Activated T-cell treated with anti-CD3 and anti-CD28 coated beads, Interleukin-2, amount 50 U/mL, for 48 hours (primary cell): ENCODE data around the gene MICOS13.
"Not testable (repeated sequence)": the region's sequence is repeated elsewhere in the genome, so short reads cannot be mapped to it uniquely, and the experiment has no call there.

ENCODE experiments used
- DNase-seq, 2 experiments: peaks; one replicate each; pipeline ENCODE4 v3.0.0-alpha.2; 2020

Gene MICOS13, protein sequence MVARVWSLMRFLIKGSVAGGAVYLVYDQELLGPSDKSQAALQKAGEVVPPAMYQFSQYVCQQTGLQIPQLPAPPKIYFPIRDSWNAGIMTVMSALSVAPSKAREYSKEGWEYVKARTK

DNA sequence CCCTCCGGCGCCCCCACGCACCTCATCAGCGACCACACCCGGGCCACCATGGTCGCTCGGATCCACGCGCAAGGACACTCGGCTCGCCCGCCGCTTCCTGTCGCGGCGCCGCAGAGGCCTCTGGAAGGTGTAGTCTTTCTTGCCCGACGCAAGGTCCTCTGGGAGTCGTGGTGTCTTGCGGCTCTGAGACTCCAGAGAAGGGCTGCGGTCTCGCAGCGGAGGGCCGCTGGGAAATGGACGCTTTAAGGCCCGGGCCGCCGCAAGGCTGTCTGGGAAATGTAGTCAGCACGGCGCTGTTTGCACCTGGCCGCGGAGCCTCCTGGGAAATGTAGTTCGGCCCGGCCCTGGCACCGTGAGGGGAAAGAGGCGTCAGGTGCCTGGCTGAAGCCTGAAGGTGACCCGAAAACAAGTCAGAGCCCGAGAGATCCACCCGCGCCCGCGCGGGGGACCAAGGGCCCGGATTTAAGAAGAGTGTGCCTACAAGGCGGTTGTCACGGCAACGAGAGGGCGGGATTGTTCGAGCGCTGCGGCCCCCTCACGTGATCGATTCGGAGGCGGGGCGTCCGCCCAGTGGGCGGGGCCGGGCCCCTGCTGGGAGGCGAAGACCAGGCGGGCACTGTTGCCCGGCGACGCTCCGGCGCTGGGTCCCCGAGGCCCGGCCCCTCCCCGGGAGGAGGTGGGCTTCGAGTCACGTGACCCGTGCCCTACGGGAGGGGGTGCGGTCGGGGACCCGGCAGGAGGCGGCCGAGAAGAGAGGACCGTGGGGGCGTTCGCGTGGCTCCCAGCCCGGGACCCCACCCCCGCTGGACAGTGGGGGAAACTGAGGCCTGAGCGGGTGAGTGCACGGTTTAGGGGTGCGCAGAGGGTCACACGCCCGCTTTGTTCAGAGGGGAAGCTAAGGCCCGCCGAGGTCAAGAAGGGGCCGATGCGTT is at the start of gene MICOS13, which contains the start of gene HSD11B1L:
TSS of gene MICOS13 (minus strand) at position 80 of the 932 bp plus-strand sequence. CDS start at position 50, 30 bp downstream.
TSS of gene HSD11B1L (plus strand) at position 591 of the 932 bp plus-strand sequence. CDS start 3,806 bp downstream, outside the sequence.
- peak; percentile 97 to 98 for DNase-seq

- DNase-seq = no peak
Observed at GRCh38 chr19:5727453-5728050, 47.2 kb upstream of the MICOS13 start.

GRCh38 chr19:5719961-5720790 is 39.9 kb upstream of the MICOS13 start, which contains the start of the genes CATSPERD and LONP1:
TSS of gene CATSPERD (plus strand) at chr19:5720637. CDS start at chr19:5720738, 101 bp downstream.
TSS of gene LONP1 (minus strand) at chr19:5720146. CDS start at chr19:5720132, 14 bp downstream.
- peak; percentile 99 for DNase-seq

- peak; percentile 58 to 59 for DNase-seq
Observed at GRCh38 chr19:5719274-5719960, 39.1 kb upstream of the MICOS13 start.

- DNase-seq = peak; percentile 69 to 72
Observed at GRCh38 chr19:5718579-5719273, 38.4 kb upstream of the MICOS13 start.

GRCh38 chr19:5718037-5718578 is 37.8 kb upstream of the MICOS13 start:
- DNase-seq = peak; percentile 79 to 81

GRCh38 chr19:5717215-5717935 is 37.1 kb upstream of the MICOS13 start:
- no peak for DNase-seq

- DNase-seq = no peak
Observed at GRCh38 chr19:5714816-5715215, 34.5 kb upstream of the MICOS13 start.

DNA sequence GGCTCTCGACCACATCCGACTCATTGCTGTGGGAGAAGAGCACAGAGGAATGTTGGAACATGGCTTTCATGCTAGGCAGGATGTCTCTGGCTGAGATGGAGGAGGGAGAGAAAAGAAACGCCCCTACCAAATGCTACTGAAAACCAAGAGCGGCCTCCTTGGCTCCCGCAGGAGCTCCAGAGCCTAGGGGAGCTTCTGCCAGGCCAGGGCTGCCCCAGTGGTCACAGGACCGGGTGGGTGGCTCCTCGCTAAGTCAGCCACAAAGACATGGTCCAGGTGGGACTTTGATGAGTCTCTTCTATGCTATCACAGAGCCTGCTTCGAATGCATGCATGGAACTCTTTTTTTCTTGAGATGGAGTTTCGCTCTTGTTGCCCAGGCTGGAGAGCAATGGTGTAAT is 32.9 kb upstream of the MICOS13 start:
- no peak for DNase-seq

DNA sequence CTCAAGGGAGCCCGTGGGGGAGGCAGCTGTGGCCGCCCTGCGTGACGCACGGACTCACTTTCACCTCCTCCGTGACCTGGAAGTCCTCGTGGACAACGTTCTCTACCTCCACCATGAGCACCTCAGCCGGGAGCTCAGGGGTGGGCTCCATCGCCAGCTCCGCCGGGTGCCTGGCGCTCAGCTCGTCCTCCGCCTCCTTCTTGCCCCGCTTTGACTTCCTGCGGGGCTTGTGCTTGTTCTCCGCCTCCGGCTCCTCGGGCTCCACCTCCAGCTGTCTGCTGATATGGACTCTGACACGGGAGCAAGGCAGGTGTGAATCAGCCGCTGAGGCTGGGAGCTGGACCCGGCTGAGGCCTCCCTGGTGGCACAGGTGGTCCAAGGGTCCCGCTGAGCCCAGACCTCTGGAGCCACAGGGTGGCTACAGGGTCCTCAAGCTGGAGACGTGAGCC is 31.4 kb upstream of the MICOS13 start:
- DNase-seq = no peak

DNA sequence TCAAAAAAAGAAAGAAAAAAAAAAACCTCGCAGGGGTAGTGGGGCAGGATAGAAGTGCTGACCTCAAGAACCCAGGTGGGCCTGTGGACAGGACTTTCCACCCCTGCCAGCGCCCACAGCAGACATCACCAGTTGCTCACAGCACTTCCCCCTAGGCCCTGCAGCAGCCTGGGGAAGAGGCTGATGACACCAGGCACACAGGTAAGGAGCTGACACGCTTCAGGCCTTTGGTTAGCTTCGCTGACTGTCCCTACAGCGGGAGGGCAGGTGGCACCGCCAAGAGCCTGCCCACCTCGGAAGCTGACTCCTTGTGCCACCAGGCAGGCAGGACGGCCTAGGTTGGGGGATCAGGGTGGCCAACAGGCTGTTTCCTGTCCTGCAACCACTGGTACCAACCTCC is 30.7 kb upstream of the MICOS13 start:
- no peak for DNase-seq

DNA sequence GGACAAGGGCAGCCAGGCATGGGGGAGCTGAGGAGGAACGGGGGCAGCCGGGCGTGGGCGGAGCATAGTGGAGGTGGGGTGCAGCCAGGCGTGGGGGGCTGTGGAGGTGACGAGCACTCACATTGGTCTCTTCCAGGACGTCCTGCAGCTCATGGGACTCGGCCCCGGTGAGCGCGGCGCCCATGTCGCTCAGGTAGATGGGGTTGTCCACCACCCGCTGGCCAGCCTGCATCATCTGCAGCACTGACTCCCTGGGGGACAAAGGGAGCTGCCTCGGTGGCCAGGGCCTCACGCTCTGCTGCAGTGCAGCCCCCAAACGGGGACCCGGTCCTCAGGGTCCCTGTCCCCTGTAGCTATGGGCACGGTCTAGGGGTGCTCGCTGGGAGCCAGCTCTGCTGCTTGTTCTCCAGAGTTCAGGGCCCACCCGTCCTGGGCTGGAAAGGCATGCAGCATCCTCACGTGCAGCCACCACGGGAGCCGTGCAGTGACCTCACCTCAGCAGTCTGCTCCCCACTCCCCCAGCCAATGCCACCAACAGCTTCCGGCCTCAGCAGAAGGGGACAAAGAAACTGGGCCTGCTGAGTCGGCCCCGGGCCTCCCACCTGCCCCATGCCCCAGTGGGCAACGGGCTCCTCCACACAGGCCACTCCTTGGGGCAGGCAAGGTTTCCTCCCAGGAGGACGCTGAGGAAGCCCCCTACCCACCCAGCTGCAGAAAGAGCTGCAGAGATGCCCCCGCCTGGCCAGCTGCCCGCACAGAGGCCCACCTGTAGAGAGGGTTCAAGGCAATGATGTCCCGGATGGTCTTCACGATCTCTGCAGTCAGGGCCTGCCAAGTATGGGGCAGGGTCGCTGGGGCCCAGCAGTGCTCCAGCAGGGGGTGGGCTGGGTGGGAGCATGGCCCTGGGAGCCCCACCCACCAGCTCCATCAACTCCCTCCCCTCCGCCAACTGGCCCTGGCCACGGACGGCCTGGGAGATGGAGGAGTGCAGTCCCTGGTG is 27.6 kb upstream of the MICOS13 start:
- no peak for DNase-seq

DNA sequence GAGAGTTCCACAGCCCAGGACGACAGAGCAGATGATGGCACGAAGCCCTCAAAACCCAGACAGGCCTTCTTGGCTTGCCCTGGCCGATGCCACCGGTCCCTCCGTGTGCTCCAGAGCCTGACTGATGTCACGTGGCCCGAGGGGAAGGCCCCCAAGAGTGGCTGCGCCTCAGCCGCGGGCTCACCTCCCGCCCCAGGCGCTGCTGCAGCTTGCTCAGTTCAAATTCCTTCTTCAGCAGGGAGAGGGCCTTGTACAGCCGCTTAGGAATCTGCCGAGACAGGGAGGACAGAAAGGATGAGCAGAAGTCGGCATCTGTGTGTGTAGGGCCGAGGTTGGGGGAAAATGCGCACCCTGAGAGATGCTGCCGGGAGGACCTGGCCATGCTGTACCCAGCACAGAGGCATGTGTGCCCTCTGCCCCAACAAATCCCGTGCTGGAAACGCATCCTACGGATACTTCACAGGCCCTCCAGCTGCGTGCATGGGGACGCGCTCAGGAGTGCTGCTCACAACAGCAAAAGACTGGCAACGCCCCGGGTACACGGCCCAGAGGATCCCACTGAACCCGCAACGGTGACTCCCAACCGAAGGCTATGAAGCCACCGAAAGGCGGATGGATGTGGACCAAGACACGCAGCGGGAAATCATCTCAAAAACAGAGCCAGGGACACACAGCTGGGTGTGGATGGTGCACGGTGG is 26.7 kb upstream of the MICOS13 start:
- DNase-seq = no peak

DNA sequence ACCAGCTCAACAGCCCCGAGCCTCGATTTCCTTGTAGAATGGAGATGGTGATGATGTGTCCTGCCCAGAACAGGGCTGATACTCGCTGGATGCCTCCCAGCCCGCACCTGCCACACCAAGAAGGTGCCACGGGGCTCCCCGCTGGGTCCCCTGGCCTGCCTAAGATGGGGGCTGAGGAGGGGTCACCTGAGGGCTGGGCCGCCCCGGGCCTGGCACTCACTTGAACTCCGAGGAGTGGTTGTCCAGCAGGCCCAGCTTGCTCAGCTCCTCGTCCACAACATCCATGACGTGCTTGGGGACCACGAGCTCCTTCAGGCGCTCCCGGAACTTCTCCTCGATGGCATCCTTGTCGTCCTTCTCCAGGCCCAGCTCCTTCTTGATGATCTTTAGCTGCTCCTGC is 25.2 kb upstream of the MICOS13 start:
- no peak for DNase-seq

GRCh38 chr19:5703819-5704818 is 23.8 kb upstream of the MICOS13 start:
- no peak for DNase-seq

DNA sequence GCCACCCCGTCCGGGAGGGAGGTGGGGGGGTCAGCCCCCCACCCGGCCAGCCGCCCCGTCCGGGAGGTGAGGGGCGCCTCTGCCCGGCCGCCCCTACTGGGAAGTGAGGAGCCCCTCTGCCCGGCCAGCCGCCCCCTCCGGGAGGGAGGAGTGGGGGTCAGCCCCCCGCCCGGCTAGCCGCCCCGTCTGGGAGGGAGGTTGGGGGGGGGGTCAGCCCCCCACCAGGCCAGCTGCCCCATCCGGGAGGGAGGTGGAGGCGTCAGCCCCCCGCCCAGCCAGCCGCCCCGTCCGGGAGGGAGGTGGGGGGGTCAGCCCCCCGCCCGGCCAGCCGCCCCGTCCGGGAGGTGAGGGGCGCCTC is 21.7 kb upstream of the MICOS13 start:
- DNase-seq = not testable (repeated sequence)
